GM12878 (cell line): ENCODE results near the gene CCDC186. TPM values are rescaled to one million over a fixed set of nuclear protein-coding genes. Genes with fewer than 3 reads are reported as not detected.
A peak's percentile ranks its signal among the peaks of the same experiment; 100 is the strongest.

Experiments
- ATAC-seq: fragments of 200-7000 bp; cut with Tn5 transposase; 3 replicates; pipeline ENCODE4 v1.9.1; 2020; ENCODE audit warnings: mild to moderate bottlenecking, moderate library complexity
- BruUV-seq: library from RNA; stranded (reverse); fragments of 400-500 nt; replicated peaks from 2 replicates; lab custom pipeline; 2021; lab: Mats Ljungman, UMichigan
- CTCF ChIA-PET: fragments of 300-600 bp; sonication (Branson Sonifier 250); formaldehyde crosslinking; extraction: SDS; loops from one replicate; lab custom pipeline; 2021; ENCODE audit warnings: inconsistent platforms; lab: Yijun Ruan, JAX
- POLR2A ChIA-PET: fragments of 350-600 bp; formaldehyde crosslinking; extraction: SDS; loops from one replicate; lab custom pipeline; 2021; ENCODE audit warnings: inconsistent platforms; lab: Charles Lee
- RAD21 ChIA-PET: fragments of 300-600 bp; sonication (Branson Sonifier 250); formaldehyde crosslinking; loops from one replicate; lab custom pipeline; 2023; ENCODE audit warnings: antibody characterized with exemption; ENCODE audit not compliant: unreplicated experiment; lab: Charles Lee
- SMC1A ChIA-PET: fragments of 300-600 bp; sonication (Branson Sonifier 250); formaldehyde crosslinking; loops from one replicate; lab custom pipeline; 2023; ENCODE audit not compliant: unreplicated experiment, uncharacterized antibody; lab: Charles Lee
- DNase-seq: peaks from one replicate; pipeline ENCODE4 v3.0.0-alpha.2; 2011; ENCODE audit warnings: low read depth, low spot score
- FAIRE-seq: peaks from 3 replicates; lab custom pipeline; 2011; peaks lifted over from hg19 to GRCh38; lab: Jason Lieb, UNC
- H2AFZ ChIP-seq: 2 replicates; pipeline ENCODE4 v1.6.0; 2011; ENCODE audit warnings: low read depth, low read length, control low read depth; ENCODE audit not compliant: control insufficient read depth
- H3K27ac ChIP-seq: 2 replicates; pipeline ENCODE4 v1.5.1; 2011; ENCODE audit warnings: control low read depth; ENCODE audit not compliant: control insufficient read depth, insufficient read depth
- H3K27me3 ChIP-seq, 2 experiments: replicated peaks in 1 of 2; 2 replicates each; pipeline versions ENCODE4 v1.6.0 to v1.6.1; 2011; ENCODE audit warnings: low read length in 1 of 2; ENCODE audit not compliant: control insufficient read depth in 2 of 2, insufficient read depth in 2 of 2
- H3K36me3 ChIP-seq, 2 experiments: 2 replicates each; pipeline ENCODE4 v1.5.1; 2011; ENCODE audit warnings: low read length in 1 of 2; ENCODE audit not compliant: control insufficient read depth in 2 of 2, insufficient read depth in 2 of 2
- H3K4me1 ChIP-seq: 2 replicates; pipeline ENCODE4 v1.6.1; 2011; ENCODE audit warnings: mild to moderate bottlenecking, low read length, moderate library complexity, mixed read lengths; ENCODE audit not compliant: control insufficient read depth, insufficient read depth
- H3K4me2 ChIP-seq: 2 replicates; pipeline ENCODE4 v1.6.0; 2011; ENCODE audit warnings: control low read depth; ENCODE audit not compliant: control insufficient read depth, insufficient read depth
- H3K4me3 ChIP-seq: fragments of 200-600 bp; sonication (generic); 2 replicates; pipeline ENCODE4 v1.5.1; 2016
- H3K79me2 ChIP-seq: 2 replicates; pipeline ENCODE4 v1.6.0; 2011; ENCODE audit warnings: low read length; ENCODE audit not compliant: control insufficient read depth, insufficient read depth
- H3K9ac ChIP-seq: 2 replicates; pipeline ENCODE4 v1.8.0; 2011; ENCODE audit warnings: low read length, control low read depth, mixed read lengths; ENCODE audit not compliant: control insufficient read depth, insufficient read depth
- H3K9me3 ChIP-seq: replicated peaks from 3 replicates; pipeline ENCODE4 v1.5.1; 2011; ENCODE audit warnings: mild to moderate bottlenecking, low read length; ENCODE audit not compliant: control insufficient read depth, insufficient read depth
- H4K20me1 ChIP-seq: 2 replicates; pipeline ENCODE4 v1.6.0; 2011; ENCODE audit not compliant: control insufficient read depth, insufficient read depth
- EED ChIP-seq: sonication (generic); IDR thresholded peaks from 2 replicates; pipeline ENCODE4 v1.6.1; 2016; ENCODE audit warnings: antibody characterized with exemption, low read depth
- HDAC2 ChIP-seq: fragments of 200-600 bp; sonication (generic); IDR thresholded peaks from 2 replicates; pipeline ENCODE4 v1.6.1; 2017
- NR2C1 ChIP-seq: fragments of 450-650 bp; IDR thresholded peaks from 2 replicates; pipeline ENCODE4 v1.6.1; 2017; ENCODE audit warnings: antibody characterized with exemption, mild to moderate bottlenecking, moderate library complexity
- RAD21 ChIP-seq: IDR thresholded peaks from 2 replicates; pipeline ENCODE4 v1.6.1; 2011; ENCODE audit warnings: mild to moderate bottlenecking, low read depth, low read length, moderate library complexity; ENCODE audit not compliant: insufficient read depth
- RB1 ChIP-seq: fragments of 450-650 bp; formaldehyde crosslinking; IDR thresholded peaks from 2 replicates; pipeline ENCODE4 v1.6.1; 2017; ENCODE audit warnings: mild to moderate bottlenecking, borderline replicate concordance
- SMC3 ChIP-seq: IDR thresholded peaks from 2 replicates; pipeline ENCODE4 v1.6.1; 2011; ENCODE audit warnings: low read length, improper control_type of control experiment, borderline replicate concordance
- WGBS: methylation state at CpG from one replicate; pipeline ENCODE4 v1.1.6; 2016; ENCODE audit warnings: low lambda C conversion rate; ENCODE audit not compliant: insufficient replicate concordance, insufficient coverage; ENCODE audit errors: missing lambda C conversion rate; 5-methylcytosine and 5-hydroxymethylcytosine counted together
- in situ Hi-C: fragments of 300-500 bp; cut with MboI; formaldehyde crosslinking; loops from 9 replicates; pipeline ENCODE4 v1.14.3; 2018; ENCODE audit warnings: mixed read lengths
- intact Hi-C: fragments of 100-400 bp; cut with micrococcal nuclease; formaldehyde crosslinking; loops from one replicate; pipeline ENCODE4 v1.14.2; 2022; ENCODE audit not compliant: unreplicated experiment
- polyA plus RNA-seq, 11 experiments: library from polyadenylated mRNA; depleted of rRNA in 4 of 11; unstranded in 6 of 11; stranded (reverse) in 5 of 11; fragments of >200 nt; fragmentation: Nextera tagmentation in 4 of 11; fragmentation: Illumina TruSeq in 1 of 11; extraction: Ambion mirVana in 4 of 11; extraction: Trizol in 1 of 11; gene quantifications; 1 replicate in 1 of 11; 2 replicates in 10 of 11; pipeline versions ENCODE4 v1.2.1 to v1.2.3, GENCODE V29; 2011 to 2016; ENCODE audit warnings: inconsistent platforms in 2 of 11, missing spikeins in 2 of 11, low read depth in 1 of 11
- total RNA-seq, 4 experiments: library from RNA; depleted of rRNA in 3 of 4; stranded (reverse); fragments of >200 nt in 3 of 4; fragmentation: Illumina TruSeq in 1 of 4; extraction: Trizol in 1 of 4; gene quantifications; 2 replicates each; pipeline versions ENCODE4 v1.2.1 to v1.2.3, GENCODE V29; 2013 to 2021
- TF ChIP-seq, protein P1 (sequence below), 3 experiments: IDR thresholded peaks in 2 of 3; conservative IDR thresholded peaks in 1 of 3; 2 replicates each; pipeline ENCODE4 v1.5.1; 2011; ENCODE audit warnings: low read depth in 3 of 3, low read length in 3 of 3, mild to moderate bottlenecking in 3 of 3, control low read depth in 2 of 3, moderate library complexity in 2 of 3, inconsistent platforms in 1 of 3, mixed read lengths in 1 of 3; ENCODE audit not compliant: control insufficient read depth in 2 of 3, insufficient read depth in 1 of 3; ENCODE audit errors: extremely low read depth in 1 of 3
- TF ChIP-seq, protein P2 (sequence below): fragments of 450-650 bp; IDR thresholded peaks from 2 replicates; pipeline ENCODE4 v1.6.1; 2017; ENCODE audit warnings: mild to moderate bottlenecking, moderate library complexity

CCDC186 gene
- total and polyA plus RNA-seq, 10 of the 15 experiments (the other 5 are each of a cell fraction or from before 2014, with no cell fraction given): 3.5 to 13.1 (median 7.3) TPM

DNA sequence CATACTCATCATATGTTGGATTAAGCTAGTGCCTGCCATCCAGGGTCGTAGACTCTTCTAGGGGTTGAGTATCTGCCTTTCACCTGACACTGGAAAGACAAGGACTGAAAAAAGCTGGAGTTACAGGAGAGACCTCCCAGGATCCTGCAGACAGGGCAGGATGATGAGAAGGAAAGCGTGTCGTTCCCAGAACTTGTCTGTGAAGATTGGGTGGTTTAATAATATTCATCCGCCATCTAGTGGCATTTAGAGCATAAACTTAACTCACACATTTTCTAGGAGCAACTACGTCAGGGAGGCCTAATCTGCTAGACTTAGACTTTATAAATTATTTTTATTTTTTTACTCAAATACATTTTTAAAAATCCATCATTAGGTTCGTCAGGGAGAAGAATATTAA lies 70.7 kb downstream of the CCDC186 start:
- Histone ChIP-seq H3K4me1 (peaks cover 28% of the 10 kb centered on the region), H3K36me3 (no peaks in the 10 kb centered on the region), H2AFZ (peak overlapping the region; percentile 33; the same call in 1 of the 2 replicates), H3K27me3 (no peaks in the 10 kb centered on the region; a peak in 2 of 4 replicates), H4K20me1 (no peaks in the 10 kb centered on the region), H3K27ac (no peak overlapping the region), H3K79me2 (no peaks in the 10 kb centered on the region), H3K9me3 (no peaks in the 10 kb centered on the region), H3K4me3 (no peak overlapping the region), H3K4me2 (no peak overlapping the region), H3K9ac (no peak overlapping the region)
- in situ Hi-C loops (loop anchor here (5.0 kb wide), 2 partner anchors 306 to 396 kb away; no protein-coding TSS in a partner anchor), intact Hi-C loops (loop anchor here (1.0 to 5.0 kb wide), 3 partner anchors 246 to 398 kb away; no protein-coding TSS in a partner anchor)
- ATAC-seq (peak; percentile 68), DNase-seq (peak; percentile 23), FAIRE-seq (peak; percentile 61)
- SMC1A ChIA-PET: interaction anchor here (0.6 to 18.1 kb wide), 25 partner anchors 22 to 417 kb away, joined by 3 to 291 read pairs (median 4); no protein-coding TSS in a partner anchor
- no TSS peak for BruUV-seq
- TF ChIP-seq, protein P1, sequence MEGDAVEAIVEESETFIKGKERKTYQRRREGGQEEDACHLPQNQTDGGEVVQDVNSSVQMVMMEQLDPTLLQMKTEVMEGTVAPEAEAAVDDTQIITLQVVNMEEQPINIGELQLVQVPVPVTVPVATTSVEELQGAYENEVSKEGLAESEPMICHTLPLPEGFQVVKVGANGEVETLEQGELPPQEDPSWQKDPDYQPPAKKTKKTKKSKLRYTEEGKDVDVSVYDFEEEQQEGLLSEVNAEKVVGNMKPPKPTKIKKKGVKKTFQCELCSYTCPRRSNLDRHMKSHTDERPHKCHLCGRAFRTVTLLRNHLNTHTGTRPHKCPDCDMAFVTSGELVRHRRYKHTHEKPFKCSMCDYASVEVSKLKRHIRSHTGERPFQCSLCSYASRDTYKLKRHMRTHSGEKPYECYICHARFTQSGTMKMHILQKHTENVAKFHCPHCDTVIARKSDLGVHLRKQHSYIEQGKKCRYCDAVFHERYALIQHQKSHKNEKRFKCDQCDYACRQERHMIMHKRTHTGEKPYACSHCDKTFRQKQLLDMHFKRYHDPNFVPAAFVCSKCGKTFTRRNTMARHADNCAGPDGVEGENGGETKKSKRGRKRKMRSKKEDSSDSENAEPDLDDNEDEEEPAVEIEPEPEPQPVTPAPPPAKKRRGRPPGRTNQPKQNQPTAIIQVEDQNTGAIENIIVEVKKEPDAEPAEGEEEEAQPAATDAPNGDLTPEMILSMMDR (IDR thresholded peaks at IDR 0.05 in 2 of 3, conservative IDR thresholded peaks at IDR 0.05 in 1 of 3; ENCODE audit: control insufficient read depth in 2 of 3, extremely low read depth in 1 of 3, insufficient read depth in 1 of 3, low read depth in 3 of 3, low read length in 3 of 3): peak; percentile 39 to 79 (median 60); a peak in 5 of 6 replicates
- TF ChIP-seq, protein P2, sequence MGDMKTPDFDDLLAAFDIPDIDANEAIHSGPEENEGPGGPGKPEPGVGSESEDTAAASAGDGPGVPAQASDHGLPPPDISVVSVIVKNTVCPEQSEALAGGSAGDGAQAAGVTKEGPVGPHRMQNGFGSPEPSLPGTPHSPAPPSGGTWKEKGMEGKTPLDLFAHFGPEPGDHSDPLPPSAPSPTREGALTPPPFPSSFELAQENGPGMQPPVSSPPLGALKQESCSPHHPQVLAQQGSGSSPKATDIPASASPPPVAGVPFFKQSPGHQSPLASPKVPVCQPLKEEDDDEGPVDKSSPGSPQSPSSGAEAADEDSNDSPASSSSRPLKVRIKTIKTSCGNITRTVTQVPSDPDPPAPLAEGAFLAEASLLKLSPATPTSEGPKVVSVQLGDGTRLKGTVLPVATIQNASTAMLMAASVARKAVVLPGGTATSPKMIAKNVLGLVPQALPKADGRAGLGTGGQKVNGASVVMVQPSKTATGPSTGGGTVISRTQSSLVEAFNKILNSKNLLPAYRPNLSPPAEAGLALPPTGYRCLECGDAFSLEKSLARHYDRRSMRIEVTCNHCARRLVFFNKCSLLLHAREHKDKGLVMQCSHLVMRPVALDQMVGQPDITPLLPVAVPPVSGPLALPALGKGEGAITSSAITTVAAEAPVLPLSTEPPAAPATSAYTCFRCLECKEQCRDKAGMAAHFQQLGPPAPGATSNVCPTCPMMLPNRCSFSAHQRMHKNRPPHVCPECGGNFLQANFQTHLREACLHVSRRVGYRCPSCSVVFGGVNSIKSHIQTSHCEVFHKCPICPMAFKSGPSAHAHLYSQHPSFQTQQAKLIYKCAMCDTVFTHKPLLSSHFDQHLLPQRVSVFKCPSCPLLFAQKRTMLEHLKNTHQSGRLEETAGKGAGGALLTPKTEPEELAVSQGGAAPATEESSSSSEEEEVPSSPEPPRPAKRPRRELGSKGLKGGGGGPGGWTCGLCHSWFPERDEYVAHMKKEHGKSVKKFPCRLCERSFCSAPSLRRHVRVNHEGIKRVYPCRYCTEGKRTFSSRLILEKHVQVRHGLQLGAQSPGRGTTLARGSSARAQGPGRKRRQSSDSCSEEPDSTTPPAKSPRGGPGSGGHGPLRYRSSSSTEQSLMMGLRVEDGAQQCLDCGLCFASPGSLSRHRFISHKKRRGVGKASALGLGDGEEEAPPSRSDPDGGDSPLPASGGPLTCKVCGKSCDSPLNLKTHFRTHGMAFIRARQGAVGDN: no peak
- TF ChIP-seq SMC3 (peak; percentile 87), EED (0 out of 2 replicates have a peak, but pooled peaks have one; percentile 30), HDAC2 (no peak), NR2C1 (no peak), RB1 (no peak), RAD21 (peak; percentile 91)
- CTCF ChIA-PET: interaction anchor here (0.6 to 13.9 kb wide), 40 partner anchors 10 to 424 kb away, joined by 3 to 295 read pairs (median 4); partner anchors contain the start of genes CASP7 and DCLRE1A
- WGBS: 10% methylated on average over 6 of the region's 6 CpGs
- POLR2A ChIA-PET: no interaction called here
- RAD21 ChIA-PET: interaction anchor here (0.7 to 9.6 kb wide), 17 partner anchors 11 to 422 kb away, joined by 3 to 157 read pairs (median 4); no protein-coding TSS in a partner anchor
